Measurements from ENCODE around the gene POR.

GRCh38 chr7:76002139-76002538 is 87.2 kb downstream of the POR start:
- TF ChIP-seq EZH2 (IDR thresholded peaks at IDR 0.05; ENCODE audit: borderline replicate concordance) (no peak), CTCF (IDR thresholded peaks at IDR 0.05; ENCODE audit: poor library complexity) (no peak)
